Omental fat pad (tissue), 4 donors: Measurements from ENCODE around the gene ADAMTS19. TPM values are rescaled to one million over a fixed set of nuclear protein-coding genes. Genes with fewer than 3 reads are reported as not detected.

Source experiments
- ATAC-seq: fragments of 150-250 bp; one replicate; pipeline ENCODE4 v1.9.1; 2016; ENCODE audit warnings: mild to moderate bottlenecking, moderate library complexity; ENCODE audit not compliant: low FRiP score
- DNase-seq: peaks from one replicate; pipeline ENCODE4 v3.0.0-alpha.2; 2019; ENCODE audit warnings: low spot score
- CTCF ChIP-seq, 3 donors: fragments of 450-650 bp; IDR thresholded peaks; one replicate each; pipeline ENCODE4 v1.5.1; 2016 to 2017; ENCODE audit warnings: antibody characterized with exemption in 3 of 3, mild to moderate bottlenecking in 3 of 3, moderate library complexity in 2 of 3
- total RNA-seq, 4 donors: library from RNA; depleted of rRNA; stranded (reverse); fragments of >200 nt; gene quantifications; one replicate each; pipeline ENCODE4 v1.1.0, GENCODE V29; 2016

Gene ADAMTS19
- total RNA-seq, 4 donors from 2014 or later = 0.19 TPM; not detected in 3

GRCh38 chr5:129652349-129653056 lies 192.4 kb downstream of the ADAMTS19 start:
- no peak for TF ChIP-seq CTCF (IDR thresholded peaks at IDR 0.05)
- DNase-seq (no peak), ATAC-seq (no peak)

GRCh38 chr5:129653057-129653375 lies 192.9 kb downstream of the ADAMTS19 start:
- DNase-seq = no peak
- TF ChIP-seq CTCF (IDR thresholded peaks at IDR 0.05) = no peak
- no peak for ATAC-seq

GRCh38 chr5:129653442-129653841 lies 193.3 kb downstream of the ADAMTS19 start:
- no peak for DNase-seq
- no peak for ATAC-seq
- TF ChIP-seq CTCF (IDR thresholded peaks at IDR 0.05) = no peak

GRCh38 chr5:129656952-129657351 lies 196.9 kb downstream of the ADAMTS19 start:
- no peak for DNase-seq
- no peak for ATAC-seq
- TF ChIP-seq CTCF (IDR thresholded peaks at IDR 0.05) = no peak

GRCh38 chr5:129658801-129659200 lies 198.7 kb downstream of the ADAMTS19 start:
- no peak for DNase-seq
- no peak for ATAC-seq
- no peak for TF ChIP-seq CTCF (IDR thresholded peaks at IDR 0.05)

- DNase-seq (no peak), ATAC-seq (no peak)
- TF ChIP-seq CTCF (IDR thresholded peaks at IDR 0.05) = no peak
These were observed 201.4 kb downstream of the ADAMTS19 start for GRCh38 chr5:129661366-129662035.
